GM18870 (cell line): ENCODE data around the gene OGDH.
"Not testable (repeated sequence)": the region's sequence is repeated elsewhere in the genome, so short reads cannot be mapped to it uniquely, and the experiment has no call there.

Experiments used
- ATAC-seq: cut with Tn5 transposase; IDR thresholded peaks from one replicate; pipeline ENCODE4 v1.9.1; 2021; ENCODE audit warnings: moderate library complexity; ENCODE audit not compliant: unreplicated experiment

The OGDH gene

DNA sequence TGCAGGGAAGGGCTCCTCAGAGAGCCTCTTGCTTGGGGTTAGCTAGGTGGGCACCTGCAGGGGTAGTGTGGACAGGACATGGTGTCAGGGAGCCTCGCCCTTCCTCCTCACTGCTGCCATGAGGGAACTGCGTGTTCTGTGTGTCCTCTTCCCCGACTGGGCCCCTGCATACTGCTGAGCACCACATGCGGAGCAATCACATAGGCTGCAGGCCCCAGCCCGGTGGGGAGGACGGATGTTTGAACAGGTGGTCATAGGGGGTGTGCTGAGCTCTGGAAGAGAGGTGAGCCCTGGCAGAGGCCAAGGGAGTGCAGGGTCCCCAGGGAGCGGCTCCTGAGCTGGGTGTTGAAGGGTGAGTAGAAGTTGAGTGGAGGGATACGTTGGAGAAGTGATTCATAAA, 93.9 kb downstream of the OGDH start:
- ATAC-seq = no peak

DNA sequence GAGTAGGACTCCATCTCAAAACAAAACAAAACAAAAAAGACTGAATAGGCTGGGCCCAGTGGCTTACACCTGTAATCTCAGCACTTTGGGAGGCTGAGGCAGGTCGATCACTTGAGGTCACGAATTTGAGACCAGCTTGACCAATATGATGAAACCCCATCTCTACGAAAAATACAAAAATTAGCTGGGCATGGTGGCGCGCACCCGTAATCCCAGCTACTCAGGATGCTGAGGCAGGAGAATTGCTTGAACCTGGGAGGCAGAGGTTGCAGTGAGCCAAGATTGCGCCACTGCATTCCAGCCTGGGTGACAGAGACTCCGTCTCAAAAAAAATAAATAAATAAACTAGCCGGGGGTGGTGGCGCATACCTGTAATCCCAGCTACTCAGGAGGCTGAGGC, 97.0 kb downstream of the OGDH start:
- ATAC-seq = not testable (repeated sequence)

DNA sequence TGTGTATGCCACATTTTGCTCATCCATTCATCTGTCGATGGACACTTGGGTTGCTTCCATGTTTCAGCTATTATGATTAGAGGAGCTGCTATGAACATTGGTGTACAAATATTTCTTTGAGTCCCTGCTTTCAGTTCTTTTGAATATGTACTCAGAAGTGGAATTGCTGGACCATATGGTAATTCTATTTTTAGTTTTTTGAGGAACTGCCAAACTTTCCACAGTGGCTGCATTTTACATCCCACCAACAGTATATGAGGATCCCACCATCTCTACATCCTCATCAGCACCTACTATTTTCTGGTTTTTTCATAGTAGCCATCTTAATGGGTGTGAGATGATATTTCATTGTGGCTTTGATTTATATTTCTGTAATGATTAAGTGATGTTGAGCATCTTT, 97.5 kb downstream of the OGDH start:
- no peak for ATAC-seq

DNA sequence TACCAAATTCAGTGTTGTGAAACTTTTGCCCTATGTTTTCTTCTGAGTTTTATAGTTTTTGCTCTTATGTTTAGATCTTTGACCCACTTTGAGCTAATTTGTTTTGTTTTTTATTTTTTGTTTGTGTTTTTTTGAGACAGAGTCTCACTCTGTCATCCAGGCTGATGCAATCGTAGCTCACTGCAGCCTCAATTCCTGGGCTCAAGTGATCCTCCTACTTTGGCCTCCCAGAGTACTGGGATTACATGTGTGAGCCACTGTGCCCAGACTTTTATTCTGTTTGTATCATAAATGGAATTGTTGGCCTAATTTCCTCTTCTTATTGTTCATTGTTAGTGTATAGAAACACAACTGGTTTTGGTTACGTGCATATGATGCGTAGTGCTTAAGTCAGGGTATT, 99.0 kb downstream of the OGDH start:
- ATAC-seq = no peak

DNA sequence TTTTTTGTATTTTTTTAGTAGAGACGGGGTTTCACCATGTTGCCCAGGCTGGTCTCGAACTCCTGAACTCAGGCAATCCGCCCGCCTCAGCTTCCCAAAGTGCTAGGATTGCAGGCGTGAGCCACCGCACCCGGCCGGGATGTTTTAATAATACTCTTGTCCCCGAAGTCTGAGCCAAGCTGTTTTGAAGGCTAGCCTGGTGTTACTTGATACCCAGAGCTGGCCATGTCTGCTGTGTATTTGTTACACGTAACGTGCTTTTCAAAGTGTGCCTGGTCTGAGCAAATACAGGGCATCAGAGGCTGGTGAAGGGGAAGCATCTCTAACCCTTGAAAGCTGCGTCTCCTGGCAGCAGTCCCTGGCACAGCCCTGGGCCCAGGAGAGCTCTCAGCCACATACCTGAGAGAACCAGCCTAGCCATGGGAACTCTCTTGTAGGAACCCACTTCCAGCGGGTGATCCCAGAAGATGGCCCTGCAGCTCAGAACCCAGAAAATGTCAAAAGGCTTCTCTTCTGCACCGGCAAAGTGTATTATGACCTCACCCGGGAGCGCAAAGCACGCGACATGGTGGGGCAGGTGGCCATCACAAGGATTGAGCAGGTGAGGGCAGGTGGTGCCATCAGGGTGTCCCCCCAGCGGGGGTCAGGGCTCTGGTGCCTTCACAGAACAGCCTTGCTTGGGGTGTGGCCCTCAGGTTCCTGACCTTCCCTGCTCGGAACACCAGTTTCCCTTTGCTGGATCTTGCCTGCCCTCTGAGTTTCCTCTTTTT, 100.5 kb downstream of the OGDH start:
- ATAC-seq = no peak

DNA sequence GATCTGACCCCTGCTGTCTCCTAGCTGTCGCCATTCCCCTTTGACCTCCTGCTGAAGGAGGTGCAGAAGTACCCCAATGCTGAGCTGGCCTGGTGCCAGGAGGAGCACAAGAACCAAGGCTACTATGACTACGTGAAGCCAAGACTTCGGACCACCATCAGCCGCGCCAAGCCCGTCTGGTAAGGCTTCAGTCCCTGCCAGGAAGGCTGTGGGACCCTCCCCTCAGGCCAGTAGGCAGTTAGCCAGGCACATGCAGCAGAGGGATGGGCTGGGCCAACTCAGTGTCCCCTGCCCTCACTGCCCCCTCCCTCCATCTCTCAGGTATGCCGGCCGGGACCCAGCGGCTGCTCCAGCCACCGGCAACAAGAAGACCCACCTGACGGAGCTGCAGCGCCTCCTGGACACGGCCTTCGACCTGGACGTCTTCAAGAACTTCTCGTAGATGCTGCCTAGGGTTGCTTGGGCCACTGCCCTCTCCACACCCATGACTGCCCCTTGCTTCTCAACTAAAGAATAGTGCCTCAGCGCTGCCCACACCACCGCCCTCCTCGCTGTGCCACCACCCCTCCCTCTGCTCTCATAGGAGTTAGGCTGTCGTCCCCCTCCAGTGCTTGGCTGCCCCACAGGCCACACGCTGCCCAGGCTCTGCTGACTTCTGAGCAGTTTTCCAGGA, 101.3 kb downstream of the OGDH start:
- ATAC-seq = no peak

DNA sequence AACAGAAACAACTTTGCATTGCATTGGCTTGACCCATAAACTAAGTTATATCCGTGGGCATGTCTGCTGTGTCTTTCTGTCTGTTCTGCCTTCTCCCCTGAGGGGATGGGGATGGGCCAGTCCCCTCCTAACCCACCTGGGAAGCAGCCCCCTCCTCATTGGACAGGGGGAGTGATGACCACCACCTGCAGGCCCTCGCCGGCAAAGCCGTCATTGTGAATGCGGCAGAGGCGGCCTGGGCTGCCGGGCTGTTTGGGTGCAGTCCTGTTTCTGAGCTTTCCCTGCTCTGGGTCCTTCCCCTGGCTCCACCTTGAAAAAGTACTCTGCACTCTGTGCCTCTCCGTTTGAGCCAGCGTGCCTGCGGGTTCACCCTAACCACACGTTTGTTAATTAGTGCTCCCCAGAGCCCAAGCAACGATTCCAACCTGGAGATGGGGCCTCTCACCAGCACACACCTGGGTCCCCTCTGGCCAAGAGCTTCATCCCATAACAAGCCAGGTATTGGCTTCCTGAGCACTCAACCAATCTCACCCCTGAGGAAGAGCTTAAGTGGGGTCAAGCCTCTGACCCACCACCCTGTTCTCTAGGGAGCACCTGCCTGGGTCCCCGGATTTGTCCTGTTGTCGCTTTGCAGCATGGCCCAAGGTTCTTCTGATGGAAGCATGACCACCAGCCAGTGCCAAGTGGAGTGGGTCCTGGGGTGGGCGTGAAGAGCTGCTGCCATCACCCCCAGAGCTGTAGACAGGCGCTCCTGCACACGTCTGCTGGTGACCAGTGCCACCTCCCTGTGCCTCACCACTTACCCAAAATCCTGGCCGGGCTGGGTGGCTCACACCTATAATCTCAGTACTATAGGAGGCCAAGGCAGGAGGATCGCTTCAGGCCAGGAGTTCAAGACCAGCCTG, 102.8 kb downstream of the OGDH start:
- ATAC-seq = no peak

DNA sequence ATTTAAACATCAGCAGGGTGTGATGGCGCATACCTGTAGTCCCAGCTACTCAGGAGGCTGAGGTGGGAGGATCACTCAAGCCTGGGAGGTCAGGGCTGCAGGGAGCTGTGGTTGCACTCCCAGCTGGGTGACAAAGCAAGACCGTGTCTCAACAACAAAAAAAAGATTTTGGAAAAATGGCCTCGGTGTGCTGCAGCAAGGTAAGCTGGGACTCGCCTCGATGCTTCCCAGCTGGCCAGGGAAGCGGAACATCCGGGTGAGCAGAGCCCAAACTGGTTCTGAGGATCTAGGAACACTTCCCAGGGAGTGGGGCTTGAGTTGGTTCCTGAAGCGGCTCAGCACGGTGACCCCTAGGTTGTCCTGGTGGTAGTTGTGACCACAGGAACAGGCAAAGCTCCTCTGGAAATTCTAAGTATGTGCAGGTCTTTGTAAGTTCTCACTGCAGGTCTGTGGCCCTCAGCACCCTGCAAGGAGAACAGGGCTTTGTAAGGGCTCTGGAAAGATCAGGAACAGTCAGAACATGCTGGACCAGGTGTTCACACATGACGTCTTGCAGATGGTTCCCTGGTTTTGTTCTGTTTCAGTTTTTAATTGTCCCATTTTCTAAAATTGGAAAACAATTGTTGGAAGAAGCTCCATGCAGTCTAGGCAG, 103.6 kb downstream of the OGDH start:
- no peak for ATAC-seq

DNA sequence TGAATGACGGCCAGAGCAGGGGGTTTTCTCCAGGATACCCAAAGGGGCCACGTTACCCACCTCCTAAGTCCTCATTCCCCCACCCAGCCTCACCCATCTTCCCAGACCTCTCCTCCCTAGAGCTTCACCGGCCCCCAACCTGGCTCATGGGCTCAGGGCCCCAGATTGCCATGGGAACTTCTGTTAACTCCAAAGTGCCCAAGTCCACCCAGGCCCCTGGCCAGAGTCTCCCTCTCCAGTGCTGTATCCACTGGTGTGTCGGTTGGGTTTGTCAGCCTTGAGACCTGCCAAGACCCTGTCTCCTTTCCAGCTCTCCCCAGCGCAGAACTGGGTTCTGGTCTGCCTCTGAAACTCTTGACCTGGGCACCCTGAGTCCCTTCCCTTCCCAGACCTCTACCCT, 105.1 kb downstream of the OGDH start:
- ATAC-seq = no peak

DNA sequence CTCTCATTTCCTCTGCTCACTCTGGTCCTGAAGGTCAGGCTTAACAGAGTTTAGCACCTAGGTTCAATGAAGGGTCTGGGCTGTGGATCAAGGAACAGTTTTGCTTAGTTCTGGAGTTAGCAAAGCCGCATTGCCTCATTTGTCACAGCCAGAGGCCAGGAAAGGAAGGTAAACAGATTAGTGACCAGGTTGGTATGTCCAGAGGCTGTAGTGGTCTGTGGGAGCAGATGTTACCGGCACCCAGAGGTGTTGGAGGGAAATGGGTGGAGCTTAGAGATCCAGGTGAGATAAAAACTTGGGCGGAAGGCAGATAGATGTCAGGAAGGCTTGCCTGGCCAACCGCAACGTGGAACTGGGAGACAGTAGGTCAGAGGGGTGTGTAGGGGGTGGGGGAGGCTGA, 105.6 kb downstream of the OGDH start:
- ATAC-seq = no peak

DNA sequence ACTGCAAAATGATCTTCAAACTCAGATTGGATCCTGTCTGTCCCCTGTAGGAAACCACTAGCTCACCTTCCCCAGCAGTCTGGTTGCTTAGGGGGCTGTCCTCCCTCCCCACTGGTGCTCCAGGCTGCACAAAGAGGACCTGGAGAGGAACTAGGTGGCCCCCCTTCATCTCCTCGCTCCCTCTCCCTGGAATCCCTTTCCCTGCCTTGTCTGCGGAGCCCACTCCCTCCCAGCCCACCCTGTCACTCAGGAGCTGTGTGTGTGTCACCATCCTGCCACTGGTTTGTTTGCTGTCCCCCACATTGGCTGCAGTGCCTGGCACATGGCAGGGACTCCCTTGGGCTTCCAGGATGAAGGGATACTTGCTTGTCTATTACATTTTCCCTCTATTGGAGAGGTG, 106.7 kb downstream of the OGDH start:
- no peak for ATAC-seq

DNA sequence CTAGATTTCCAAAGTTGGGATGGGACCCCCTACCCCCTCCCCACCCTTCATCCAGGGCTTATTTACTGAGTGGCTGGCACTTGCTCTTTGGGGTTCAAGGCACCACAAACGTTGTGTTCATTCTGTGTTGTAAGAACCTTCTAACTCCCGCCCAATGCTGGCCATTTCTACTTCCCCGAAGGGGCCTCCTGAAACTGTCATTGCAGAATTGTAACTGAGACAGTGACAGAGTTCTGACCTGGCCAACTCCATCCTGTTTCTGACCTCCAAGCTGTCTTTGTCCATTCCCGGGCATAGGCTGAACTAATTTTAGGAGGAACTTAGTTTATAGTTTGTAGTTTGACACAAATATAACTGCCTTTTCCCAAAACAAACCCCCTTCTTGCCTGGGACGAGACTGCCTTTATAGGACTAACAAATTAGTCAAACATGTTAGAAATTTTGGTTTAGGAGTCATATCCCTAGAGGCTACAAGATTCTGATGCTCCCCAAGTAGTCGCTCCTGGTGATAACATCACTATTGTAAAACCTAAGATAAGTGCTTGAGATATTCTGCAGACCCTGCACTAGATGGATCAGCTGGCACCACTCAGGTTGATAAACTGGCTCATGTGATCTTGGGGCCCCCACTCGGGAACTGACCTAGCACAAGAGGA, 107.4 kb downstream of the OGDH start:
- no peak for ATAC-seq

DNA sequence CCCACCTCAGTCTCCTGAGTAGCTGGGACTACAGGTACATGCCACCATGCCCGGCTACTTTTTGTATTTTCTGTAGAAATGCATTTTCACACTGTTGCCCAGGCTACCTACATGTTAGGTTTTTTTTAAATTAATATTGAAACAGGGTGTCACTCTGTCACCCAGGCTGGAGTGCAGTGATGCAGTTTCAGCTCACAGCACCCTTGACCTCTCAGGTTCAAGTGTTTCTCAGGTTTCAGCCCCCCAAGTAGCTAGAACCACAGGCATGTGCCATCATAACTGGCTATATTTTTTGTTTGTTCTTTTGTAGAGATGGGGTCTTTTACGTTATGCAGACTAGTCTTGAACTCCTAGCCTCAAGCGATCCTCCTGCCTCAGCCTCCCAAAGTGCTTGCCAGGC, 109.8 kb downstream of the OGDH start:
- no peak for ATAC-seq

DNA sequence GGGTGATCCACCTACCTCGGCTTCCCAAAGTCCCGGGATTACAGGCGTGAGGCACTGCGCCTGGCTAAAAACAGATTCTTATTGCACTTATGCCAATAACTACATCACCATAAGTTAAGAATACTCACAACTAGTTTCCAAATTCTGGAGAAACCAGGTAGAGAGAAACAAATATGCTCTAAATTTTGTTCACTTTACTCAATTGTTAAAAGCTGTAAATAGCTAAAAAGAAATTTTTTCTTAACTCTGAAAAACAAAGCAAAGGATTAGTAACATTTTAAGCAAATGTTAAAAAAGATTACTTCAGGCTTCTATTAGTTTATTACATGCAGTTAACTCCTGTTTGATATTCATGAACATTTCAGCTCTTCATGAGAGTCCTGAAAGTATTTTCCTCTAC, 113.9 kb downstream of the OGDH start:
- ATAC-seq = no peak

DNA sequence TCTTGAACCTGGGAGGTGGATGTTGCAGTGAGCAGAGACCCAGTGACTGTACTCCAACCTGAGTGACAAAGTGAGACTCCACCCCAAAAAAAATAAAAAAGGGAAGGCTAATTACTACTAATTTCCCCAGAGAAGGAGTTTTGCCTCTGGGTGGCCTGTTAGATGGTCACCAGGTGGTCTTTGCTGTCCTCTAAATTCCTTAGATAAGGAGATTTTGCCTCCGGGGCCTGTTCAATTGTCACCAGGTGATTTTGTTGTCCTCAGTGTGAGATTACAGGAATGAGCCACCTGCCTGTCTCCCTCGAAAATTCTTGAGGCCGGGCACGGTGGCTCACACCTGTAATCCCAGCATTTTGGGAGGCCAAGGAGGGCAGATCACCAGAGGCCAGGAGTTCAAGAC, 117.8 kb downstream of the OGDH start:
- ATAC-seq = no peak

DNA sequence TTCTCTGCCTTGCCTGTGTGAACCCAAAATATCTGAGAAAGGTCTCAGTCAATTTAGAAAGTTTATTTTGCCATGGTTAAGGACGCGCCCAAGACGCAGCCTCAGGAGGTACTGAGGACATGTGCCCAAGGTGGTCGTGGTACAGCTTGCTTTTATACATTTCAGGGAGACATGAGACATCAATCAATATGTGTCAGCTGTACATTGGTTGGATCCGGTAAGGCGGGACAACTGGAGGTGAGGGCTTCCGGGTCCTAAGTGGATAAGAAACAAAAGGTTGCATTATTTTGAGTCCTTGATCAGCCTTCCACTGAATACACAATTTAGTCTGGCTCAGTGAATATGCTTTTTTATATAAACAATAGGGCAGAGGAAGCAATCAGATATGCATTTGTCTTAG, 119.8 kb downstream of the OGDH start:
- not testable (repeated sequence) for ATAC-seq

DNA sequence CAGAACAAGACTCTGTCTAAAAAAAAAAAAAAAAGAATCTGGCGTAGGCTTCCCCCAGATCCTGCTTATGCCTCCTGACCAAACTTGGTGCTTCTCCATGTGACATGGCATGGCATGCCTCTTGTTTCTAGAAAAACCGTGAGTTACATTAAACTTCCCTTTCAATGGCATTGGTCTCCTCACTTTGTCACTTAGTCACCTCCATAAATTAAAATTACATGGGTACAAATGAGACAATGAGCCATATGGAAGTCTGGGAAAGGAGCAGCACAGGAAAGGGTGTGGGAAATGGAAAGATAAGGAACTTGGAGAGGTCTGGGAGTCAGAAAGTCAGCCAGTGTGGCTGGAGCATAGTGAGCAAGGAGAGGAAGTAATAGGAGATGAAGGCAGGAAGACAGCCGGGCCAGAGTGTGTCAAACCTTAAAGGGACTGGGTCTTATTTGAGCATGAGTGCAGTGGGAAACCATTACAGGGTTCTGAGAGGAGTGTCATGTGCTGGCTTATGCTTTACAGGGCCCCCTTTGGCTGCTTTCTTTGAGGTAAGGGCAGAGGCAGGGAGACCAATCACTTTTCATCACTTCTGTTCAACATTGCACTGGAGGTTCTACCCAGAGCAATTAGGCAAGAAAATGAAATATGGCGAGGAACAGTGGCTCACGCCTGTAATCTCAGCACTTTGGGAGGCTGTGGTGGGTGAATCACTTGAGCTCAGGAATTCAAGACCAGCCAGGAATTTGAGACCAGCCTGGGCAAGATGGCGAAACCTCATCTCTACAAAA, 120.9 kb downstream of the OGDH start:
- ATAC-seq = no peak

DNA sequence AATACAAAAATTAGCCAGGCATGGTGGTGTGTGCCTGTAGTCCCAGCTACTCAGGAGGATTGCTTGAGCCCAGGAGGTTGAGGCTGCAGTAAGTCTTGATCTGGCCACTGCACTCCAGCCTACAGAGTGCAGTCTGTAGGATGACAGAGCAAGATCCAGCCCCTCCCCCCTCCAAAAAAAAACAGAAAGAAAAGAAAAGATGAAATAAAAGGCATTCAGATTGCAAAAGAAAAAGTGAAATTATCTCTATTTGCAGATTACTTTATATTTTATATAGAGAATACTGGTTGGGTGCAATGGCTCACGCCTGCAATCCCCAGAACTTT, 121.5 kb downstream of the OGDH start:
- ATAC-seq = no peak

DNA sequence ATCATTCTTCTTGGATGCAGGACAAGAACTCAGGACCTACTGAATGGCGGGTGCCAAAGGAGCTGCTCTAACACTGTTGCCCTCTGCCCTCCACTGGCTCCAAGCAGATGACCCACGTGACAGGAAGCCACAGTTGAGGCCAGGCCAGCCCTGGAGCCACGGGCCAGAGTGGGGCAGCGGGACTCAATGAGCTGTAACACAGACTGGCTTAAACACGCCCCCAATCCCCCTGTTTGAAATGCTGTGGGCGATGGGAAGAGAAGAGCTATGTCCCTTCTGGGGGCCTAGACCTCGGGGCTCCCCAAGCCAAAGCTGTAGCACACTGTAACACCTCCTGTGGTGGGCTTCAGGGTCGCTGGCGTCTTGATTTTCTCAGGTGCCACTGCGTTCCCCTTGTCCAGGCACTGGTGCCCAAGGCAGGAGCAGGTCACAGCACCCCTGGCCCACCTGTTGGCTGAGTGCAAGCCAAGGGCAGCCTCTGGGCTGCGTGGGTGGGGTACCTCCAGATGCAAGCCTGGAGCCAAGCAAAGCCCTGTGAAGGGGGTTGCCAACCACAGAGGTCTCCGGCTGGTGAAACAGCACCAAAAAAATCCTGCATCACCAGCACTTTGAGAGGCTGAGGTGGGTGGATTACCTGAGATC, 123.6 kb downstream of the OGDH start:
- ATAC-seq = no peak

DNA sequence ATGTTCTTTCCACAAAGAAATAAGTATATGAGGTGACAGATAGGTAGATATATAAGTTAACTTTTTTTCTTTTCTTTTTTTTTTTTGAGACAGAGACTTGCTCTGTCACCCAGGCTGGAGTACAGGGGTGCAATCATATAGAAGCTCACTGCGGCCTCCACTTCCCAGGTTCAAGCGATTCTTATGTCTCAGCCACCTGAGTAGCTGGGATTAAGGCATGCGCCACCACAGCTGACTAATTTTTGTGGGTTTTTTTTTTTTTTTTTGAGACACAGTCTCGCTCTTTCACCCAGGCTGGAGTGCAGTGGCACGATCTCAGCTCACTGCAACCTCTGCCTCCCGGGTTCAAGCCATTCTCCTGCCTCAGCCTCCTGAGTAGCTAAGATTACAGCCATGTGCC, 126.5 kb downstream of the OGDH start:
- ATAC-seq = not testable (repeated sequence)
